HepG2 (cell line): ENCODE data around the gene ANKS3. TPM values are rescaled to one million over a fixed set of nuclear protein-coding genes. Genes with fewer than 3 reads are reported as not detected.
A peak's percentile ranks its signal among the peaks of the same experiment; 100 is the strongest.

Experiments
- BRD4 ChIP-seq: sonication (generic); formaldehyde crosslinking; IDR thresholded peaks from 2 replicates; pipeline ENCODE4 v1.4.0; 2020; ENCODE audit warnings: missing genetic modification reagents
- DPF2 ChIP-seq: sonication (generic); formaldehyde crosslinking; IDR thresholded peaks from 2 replicates; pipeline ENCODE4 v1.4.0; 2020; ENCODE audit warnings: mild to moderate bottlenecking, low read depth, missing genetic modification reagents, borderline replicate concordance
- ELF4 ChIP-seq: sonication (generic); formaldehyde crosslinking; IDR thresholded peaks from 2 replicates; pipeline ENCODE4 v1.5.0; 2020; ENCODE audit warnings: missing genetic modification reagents, mild to moderate bottlenecking, moderate library complexity, borderline replicate concordance
- KDM6A ChIP-seq: IDR thresholded peaks from 2 replicates; pipeline ENCODE4 v1.6.1; 2016; ENCODE audit warnings: low read depth
- NR2F1 ChIP-seq, 2 experiments: fragments of 450-650 bp in 1 of 2; formaldehyde crosslinking in 1 of 2; IDR thresholded peaks; 2 replicates each; pipeline versions ENCODE4 v1.5.0 to v1.6.1; 2016 to 2020; ENCODE audit warnings: mild to moderate bottlenecking in 1 of 2, missing compliant biosample characterization in 1 of 2, missing genetic modification reagents in 1 of 2, moderate library complexity in 1 of 2
- YY1 ChIP-seq: IDR thresholded peaks from 2 replicates; pipeline ENCODE4 v1.6.1; 2011; ENCODE audit warnings: low read length, low read depth, moderate library complexity, mild to moderate bottlenecking; ENCODE audit not compliant: insufficient read depth, insufficient replicate concordance
- ZFP36L1 ChIP-seq: sonication (generic); formaldehyde crosslinking; IDR thresholded peaks from 2 replicates; pipeline ENCODE4 v1.8.0; 2022; ENCODE audit warnings: mild to moderate bottlenecking, missing genetic modification reagents, moderate library complexity
- ZMAT3 ChIP-seq: sonication (generic); formaldehyde crosslinking; conservative IDR thresholded peaks from 2 replicates; pipeline ENCODE4 v1.7.0; 2021; ENCODE audit warnings: missing genetic modification reagents
- ZNF124 ChIP-seq: sonication (generic); formaldehyde crosslinking; IDR thresholded peaks from 2 replicates; pipeline ENCODE4 v1.4.0; 2020; ENCODE audit warnings: missing genetic modification reagents
- ZNF30 ChIP-seq: sonication (generic); formaldehyde crosslinking; IDR thresholded peaks from 2 replicates; pipeline ENCODE4 v1.5.0; 2020; ENCODE audit warnings: mild to moderate bottlenecking, missing genetic modification reagents
- ZNF441 ChIP-seq: sonication (generic); formaldehyde crosslinking; IDR thresholded peaks from 2 replicates; pipeline ENCODE4 v1.7.0; 2021; ENCODE audit warnings: missing genetic modification reagents, borderline replicate concordance
- ZNF777 ChIP-seq: sonication (generic); formaldehyde crosslinking; IDR thresholded peaks from 2 replicates; pipeline ENCODE4 v1.4.0; 2020; ENCODE audit warnings: missing genetic modification reagents
- ZNF878 ChIP-seq: sonication (generic); formaldehyde crosslinking; IDR thresholded peaks from 2 replicates; pipeline ENCODE4 v1.8.1; 2023; ENCODE audit warnings: mild to moderate bottlenecking, missing genetic modification reagents, moderate library complexity
- polyA plus RNA-seq, 8 experiments: library from polyadenylated mRNA; depleted of rRNA in 3 of 8; stranded (reverse) in 7 of 8; unstranded in 1 of 8; fragments of >200 nt; fragmentation: Illumina TruSeq in 4 of 8; extraction: Trizol in 4 of 8; gene quantifications; 2 replicates each; pipeline versions ENCODE4 v1.2.1 to v1.2.3, GENCODE V29; 2011 to 2016; ENCODE audit warnings: low read depth in 4 of 8, missing spikeins in 1 of 8, mixed read lengths in 1 of 8; ENCODE audit not compliant: insufficient read depth in 1 of 8
- total RNA-seq, 5 experiments: library from RNA; depleted of rRNA; stranded (reverse); fragments of >200 nt; fragmentation: Illumina TruSeq; extraction: Trizol; gene quantifications; 2 replicates each; pipeline ENCODE4 v1.2.3, GENCODE V29; 2016; ENCODE audit warnings: low read depth in 1 of 5
- TF ChIP-seq, protein P1 (sequence below), 2 experiments: sonication (generic) in 1 of 2; formaldehyde crosslinking in 1 of 2; IDR thresholded peaks; 2 replicates each; pipeline versions ENCODE4 v1.5.1 to v1.6.1; 2011 to 2020; ENCODE audit warnings: borderline replicate concordance in 1 of 2, low read depth in 1 of 2, low read length in 1 of 2, mild to moderate bottlenecking in 1 of 2, missing genetic modification reagents in 1 of 2, moderate library complexity in 1 of 2
- TF ChIP-seq, protein P2 (sequence below): sonication (generic); formaldehyde crosslinking; IDR thresholded peaks from 2 replicates; pipeline ENCODE4 v1.4.0; 2020; ENCODE audit warnings: missing genetic modification reagents
- TF ChIP-seq, protein P3 (sequence below): sonication (generic); formaldehyde crosslinking; IDR thresholded peaks from 2 replicates; pipeline ENCODE4 v1.4.0; 2020; ENCODE audit warnings: missing genetic modification reagents
- TF ChIP-seq, protein P4 (sequence below): sonication (generic); formaldehyde crosslinking; IDR thresholded peaks from 2 replicates; pipeline ENCODE4 v1.4.0; 2020; ENCODE audit warnings: missing genetic modification reagents, borderline replicate concordance

The ANKS3 gene
- total and polyA plus RNA-seq, 2 of the 13 experiments (the other 11 are each of a cell fraction or from before 2014, with no cell fraction given) = 11.4 to 15.9 TPM

DNA sequence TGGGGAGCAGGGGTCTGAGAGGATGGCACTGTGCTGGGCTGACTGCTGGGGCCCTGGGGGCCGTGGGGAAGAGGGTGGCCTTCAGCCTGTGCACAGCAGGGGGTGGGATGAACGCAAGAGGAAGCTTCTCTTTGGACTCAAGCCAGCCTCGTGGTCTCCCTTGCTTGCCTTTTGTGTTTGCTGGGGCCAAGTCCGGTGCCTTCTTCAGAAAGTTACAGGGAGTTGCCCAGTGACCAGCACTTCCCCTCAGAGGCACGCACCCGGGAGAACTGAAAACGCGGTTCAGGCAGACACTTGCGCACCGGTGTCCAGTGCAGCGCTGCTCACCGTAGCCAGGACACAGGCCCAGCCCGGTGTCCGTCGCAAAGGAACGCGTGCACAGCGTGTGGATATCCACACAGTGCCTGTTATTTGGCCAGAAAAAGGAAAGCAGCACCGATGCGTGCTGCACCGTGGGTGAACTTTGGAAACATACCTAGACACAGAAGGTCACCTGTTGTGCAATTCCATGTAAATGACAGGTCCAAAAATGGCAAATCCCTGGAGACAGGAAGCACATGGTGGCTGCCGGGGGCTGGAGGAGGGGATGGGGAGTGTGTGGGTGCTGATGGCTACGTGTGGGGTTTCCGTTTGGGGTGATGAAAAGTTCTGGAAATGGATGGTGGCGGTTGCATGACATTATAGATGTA is 70.2 kb downstream of the ANKS3 start (continued):
- TF ChIP-seq, protein P1, sequence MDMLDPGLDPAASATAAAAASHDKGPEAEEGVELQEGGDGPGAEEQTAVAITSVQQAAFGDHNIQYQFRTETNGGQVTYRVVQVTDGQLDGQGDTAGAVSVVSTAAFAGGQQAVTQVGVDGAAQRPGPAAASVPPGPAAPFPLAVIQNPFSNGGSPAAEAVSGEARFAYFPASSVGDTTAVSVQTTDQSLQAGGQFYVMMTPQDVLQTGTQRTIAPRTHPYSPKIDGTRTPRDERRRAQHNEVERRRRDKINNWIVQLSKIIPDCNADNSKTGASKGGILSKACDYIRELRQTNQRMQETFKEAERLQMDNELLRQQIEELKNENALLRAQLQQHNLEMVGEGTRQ (IDR thresholded peaks at IDR 0.05; ENCODE audit: low read depth, low read length) = no peak
- TF ChIP-seq, protein P1 (CRISPR knock-in tag; IDR thresholded peaks at IDR 0.05; ENCODE audit: borderline replicate concordance) = peak; percentile 94; the same call in 1 of the 2 replicates
- TF ChIP-seq DPF2 (CRISPR knock-in tag) = peak; percentile 88
- TF ChIP-seq, protein P2, sequence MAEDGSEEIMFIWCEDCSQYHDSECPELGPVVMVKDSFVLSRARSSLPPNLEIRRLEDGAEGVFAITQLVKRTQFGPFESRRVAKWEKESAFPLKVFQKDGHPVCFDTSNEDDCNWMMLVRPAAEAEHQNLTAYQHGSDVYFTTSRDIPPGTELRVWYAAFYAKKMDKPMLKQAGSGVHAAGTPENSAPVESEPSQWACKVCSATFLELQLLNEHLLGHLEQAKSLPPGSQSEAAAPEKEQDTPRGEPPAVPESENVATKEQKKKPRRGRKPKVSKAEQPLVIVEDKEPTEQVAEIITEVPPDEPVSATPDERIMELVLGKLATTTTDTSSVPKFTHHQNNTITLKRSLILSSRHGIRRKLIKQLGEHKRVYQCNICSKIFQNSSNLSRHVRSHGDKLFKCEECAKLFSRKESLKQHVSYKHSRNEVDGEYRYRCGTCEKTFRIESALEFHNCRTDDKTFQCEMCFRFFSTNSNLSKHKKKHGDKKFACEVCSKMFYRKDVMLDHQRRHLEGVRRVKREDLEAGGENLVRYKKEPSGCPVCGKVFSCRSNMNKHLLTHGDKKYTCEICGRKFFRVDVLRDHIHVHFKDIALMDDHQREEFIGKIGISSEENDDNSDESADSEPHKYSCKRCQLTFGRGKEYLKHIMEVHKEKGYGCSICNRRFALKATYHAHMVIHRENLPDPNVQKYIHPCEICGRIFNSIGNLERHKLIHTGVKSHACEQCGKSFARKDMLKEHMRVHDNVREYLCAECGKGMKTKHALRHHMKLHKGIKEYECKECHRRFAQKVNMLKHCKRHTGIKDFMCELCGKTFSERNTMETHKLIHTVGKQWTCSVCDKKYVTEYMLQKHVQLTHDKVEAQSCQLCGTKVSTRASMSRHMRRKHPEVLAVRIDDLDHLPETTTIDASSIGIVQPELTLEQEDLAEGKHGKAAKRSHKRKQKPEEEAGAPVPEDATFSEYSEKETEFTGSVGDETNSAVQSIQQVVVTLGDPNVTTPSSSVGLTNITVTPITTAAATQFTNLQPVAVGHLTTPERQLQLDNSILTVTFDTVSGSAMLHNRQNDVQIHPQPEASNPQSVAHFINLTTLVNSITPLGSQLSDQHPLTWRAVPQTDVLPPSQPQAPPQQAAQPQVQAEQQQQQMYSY (CRISPR knock-in tag) = peak; percentile 88
- peak; percentile 33; the same call in 1 of the 2 replicates for TF ChIP-seq ZNF777
- TF ChIP-seq, protein P3, sequence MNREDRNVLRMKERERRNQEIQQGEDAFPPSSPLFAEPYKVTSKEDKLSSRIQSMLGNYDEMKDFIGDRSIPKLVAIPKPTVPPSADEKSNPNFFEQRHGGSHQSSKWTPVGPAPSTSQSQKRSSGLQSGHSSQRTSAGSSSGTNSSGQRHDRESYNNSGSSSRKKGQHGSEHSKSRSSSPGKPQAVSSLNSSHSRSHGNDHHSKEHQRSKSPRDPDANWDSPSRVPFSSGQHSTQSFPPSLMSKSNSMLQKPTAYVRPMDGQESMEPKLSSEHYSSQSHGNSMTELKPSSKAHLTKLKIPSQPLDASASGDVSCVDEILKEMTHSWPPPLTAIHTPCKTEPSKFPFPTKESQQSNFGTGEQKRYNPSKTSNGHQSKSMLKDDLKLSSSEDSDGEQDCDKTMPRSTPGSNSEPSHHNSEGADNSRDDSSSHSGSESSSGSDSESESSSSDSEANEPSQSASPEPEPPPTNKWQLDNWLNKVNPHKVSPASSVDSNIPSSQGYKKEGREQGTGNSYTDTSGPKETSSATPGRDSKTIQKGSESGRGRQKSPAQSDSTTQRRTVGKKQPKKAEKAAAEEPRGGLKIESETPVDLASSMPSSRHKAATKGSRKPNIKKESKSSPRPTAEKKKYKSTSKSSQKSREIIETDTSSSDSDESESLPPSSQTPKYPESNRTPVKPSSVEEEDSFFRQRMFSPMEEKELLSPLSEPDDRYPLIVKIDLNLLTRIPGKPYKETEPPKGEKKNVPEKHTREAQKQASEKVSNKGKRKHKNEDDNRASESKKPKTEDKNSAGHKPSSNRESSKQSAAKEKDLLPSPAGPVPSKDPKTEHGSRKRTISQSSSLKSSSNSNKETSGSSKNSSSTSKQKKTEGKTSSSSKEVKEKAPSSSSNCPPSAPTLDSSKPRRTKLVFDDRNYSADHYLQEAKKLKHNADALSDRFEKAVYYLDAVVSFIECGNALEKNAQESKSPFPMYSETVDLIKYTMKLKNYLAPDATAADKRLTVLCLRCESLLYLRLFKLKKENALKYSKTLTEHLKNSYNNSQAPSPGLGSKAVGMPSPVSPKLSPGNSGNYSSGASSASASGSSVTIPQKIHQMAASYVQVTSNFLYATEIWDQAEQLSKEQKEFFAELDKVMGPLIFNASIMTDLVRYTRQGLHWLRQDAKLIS = peak; percentile 53; the same call in 1 of the 2 replicates
- peak; percentile 78 for TF ChIP-seq ZNF124 (CRISPR knock-in tag)
- TF ChIP-seq NR2F1 (CRISPR knock-in tag; IDR thresholded peaks at IDR 0.05) = peak; percentile 66 to 72
- peak; percentile 98 for TF ChIP-seq ZMAT3 (CRISPR knock-in tag)
- TF ChIP-seq ZNF30 = peak; percentile 90; the same call in 1 of the 2 replicates
- TF ChIP-seq YY1 = peak; percentile 36
- TF ChIP-seq ZFP36L1 (CRISPR knock-in tag) = peak; percentile 79; the same call in 1 of the 2 replicates
- TF ChIP-seq ZNF878 (CRISPR knock-in tag) = peak; percentile 97
- TF ChIP-seq, protein P4, sequence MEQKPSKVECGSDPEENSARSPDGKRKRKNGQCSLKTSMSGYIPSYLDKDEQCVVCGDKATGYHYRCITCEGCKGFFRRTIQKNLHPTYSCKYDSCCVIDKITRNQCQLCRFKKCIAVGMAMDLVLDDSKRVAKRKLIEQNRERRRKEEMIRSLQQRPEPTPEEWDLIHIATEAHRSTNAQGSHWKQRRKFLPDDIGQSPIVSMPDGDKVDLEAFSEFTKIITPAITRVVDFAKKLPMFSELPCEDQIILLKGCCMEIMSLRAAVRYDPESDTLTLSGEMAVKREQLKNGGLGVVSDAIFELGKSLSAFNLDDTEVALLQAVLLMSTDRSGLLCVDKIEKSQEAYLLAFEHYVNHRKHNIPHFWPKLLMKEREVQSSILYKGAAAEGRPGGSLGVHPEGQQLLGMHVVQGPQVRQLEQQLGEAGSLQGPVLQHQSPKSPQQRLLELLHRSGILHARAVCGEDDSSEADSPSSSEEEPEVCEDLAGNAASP (CRISPR knock-in tag) = peak; percentile 87; the same call in 1 of the 2 replicates
- peak; percentile 89 for TF ChIP-seq KDM6A (CRISPR knock-in tag)
- TF ChIP-seq BRD4 (CRISPR knock-in tag) = peak; percentile 95
- peak; percentile 82 for TF ChIP-seq ZNF441 (CRISPR knock-in tag)
- TF ChIP-seq ELF4 (CRISPR knock-in tag) = peak; percentile 87; the same call in 1 of the 2 replicates
